ENCODE results near the gene ALOX15. TPM values are rescaled to one million over a fixed set of nuclear protein-coding genes. Genes with fewer than 3 reads are reported as not detected.
"Not testable (repeated sequence)": the region's sequence is repeated elsewhere in the genome, so short reads cannot be mapped to it uniquely, and the experiment has no call there.

ALOX15 gene
- total RNA-seq, 1 donor from 2014 or later = 4.5 TPM

- intact Hi-C loops (cut with micrococcal nuclease); ATAC-seq; DNase-seq: not testable (repeated sequence)
Measured at GRCh38 chr17:4624451-4624911, 17.0 kb downstream of the ALOX15 start.

DNA sequence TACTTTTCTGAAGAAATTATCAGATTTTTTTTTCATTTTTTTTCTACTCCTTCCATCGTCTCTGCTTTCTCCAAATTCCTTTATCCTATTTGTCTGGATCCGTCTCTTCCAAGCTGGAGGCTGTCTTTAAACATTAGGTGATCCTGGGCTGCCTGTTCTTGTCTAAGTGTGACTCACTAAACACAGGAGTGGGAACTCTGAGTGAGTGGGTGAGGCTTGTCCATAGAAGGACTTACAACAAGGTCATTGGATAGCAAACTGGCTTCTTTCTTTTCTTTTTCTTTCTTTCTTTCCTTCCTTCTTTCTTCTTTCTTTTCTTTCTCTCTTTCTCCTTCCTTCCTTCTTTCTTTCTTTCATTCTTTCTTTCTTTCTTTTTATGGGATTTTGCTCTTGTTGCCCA is 18.2 kb downstream of the ALOX15 start:
- intact Hi-C loops (cut with micrococcal nuclease) = no loop called here
- DNase-seq (no peak), ATAC-seq (no peak)

- ATAC-seq (no peak), DNase-seq (no peak)
- intact Hi-C loops (cut with micrococcal nuclease) = no loop called here
Measured at GRCh38 chr17:4622375-4622774, 19.1 kb downstream of the ALOX15 start.

GRCh38 chr17:4620531-4621101 is 20.9 kb downstream of the ALOX15 start:
- DNase-seq (no peak), ATAC-seq (no peak)
- intact Hi-C loops (cut with micrococcal nuclease) = no loop called here

- intact Hi-C loops (cut with micrococcal nuclease) = no loop called here
- ATAC-seq (no peak), DNase-seq (no peak)
Measured at GRCh38 chr17:4617590-4618351, 23.7 kb downstream of the ALOX15 start.

GRCh38 chr17:4617090-4617489 is 24.4 kb downstream of the ALOX15 start:
- DNase-seq (no peak), ATAC-seq (no peak)
- intact Hi-C loops (cut with micrococcal nuclease) = no loop called here

GRCh38 chr17:4616476-4616875 is 25.0 kb downstream of the ALOX15 start:
- intact Hi-C loops (cut with micrococcal nuclease) = no loop called here
- no peak for DNase-seq
- ATAC-seq = no peak

GRCh38 chr17:4610656-4611055 is 30.8 kb downstream of the ALOX15 start:
- ATAC-seq (no peak), DNase-seq (no peak)
- intact Hi-C loops (cut with micrococcal nuclease) = no loop called here

DNA sequence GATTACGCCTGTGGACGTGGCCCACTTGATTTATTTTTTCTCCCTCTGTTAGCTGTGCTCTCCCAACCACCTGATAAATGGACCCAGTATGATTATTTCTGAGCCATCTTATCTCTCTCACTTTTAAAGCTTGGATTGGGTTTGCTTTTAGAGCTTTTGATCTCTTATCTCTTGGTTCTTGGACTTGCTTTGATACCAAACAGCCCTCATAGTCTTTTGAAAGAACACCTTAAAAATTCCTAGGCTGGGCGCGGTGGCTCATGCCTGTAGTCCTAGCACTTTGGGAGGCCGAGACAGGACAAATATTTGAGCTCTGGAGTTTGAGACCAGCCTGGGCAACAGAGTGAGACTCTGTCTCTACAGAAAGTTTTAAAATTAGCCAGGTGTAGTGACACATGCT is 31.3 kb downstream of the ALOX15 start:
- DNase-seq (no peak), ATAC-seq (no peak)
- intact Hi-C loops (cut with micrococcal nuclease) = no loop called here

DNA sequence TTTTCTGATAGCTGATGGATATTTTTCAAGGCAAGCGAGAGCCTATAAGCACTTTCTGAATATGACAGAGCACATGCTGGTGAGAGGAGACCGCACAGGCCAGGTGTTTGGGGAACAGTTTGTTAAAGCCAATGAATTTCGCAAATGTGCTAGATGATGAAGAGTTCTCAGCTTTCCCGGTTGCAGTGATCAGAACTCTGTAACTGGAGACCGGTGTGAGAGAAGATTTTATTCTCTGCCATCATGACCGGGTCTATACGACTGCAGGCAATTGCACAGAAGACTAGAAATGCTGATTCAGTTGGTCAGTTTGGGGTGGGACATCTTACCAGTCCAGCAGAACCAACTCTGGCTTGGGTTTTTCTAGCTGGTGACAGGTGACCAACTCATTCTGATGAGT is 31.7 kb downstream of the ALOX15 start:
- ATAC-seq (no peak), DNase-seq (no peak)
- intact Hi-C loops (cut with micrococcal nuclease) = no loop called here

DNA sequence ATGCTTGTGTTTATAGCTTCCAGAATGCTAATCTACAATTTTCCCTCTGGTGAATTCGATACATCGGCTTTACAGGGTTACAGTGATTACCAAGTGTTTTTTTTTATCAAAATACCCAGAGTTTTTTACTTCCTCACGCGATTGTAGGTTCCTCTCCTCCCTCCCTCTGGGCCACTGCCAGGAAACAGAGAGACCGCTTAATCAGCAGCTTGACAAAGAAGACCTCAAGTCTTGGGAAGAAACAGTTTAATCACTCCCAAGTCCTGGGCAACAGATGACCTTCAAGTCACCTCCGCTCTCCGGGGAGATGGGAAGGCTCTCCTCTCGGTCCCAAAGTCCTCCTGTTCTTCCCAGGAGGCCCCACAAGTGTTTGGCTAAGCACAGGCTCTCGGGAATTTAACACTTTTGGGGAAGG is 33.7 kb downstream of the ALOX15 start:
- intact Hi-C loops (cut with micrococcal nuclease) = no loop called here
- ATAC-seq (peak; percentile 45), DNase-seq (peak; percentile 77)

DNA sequence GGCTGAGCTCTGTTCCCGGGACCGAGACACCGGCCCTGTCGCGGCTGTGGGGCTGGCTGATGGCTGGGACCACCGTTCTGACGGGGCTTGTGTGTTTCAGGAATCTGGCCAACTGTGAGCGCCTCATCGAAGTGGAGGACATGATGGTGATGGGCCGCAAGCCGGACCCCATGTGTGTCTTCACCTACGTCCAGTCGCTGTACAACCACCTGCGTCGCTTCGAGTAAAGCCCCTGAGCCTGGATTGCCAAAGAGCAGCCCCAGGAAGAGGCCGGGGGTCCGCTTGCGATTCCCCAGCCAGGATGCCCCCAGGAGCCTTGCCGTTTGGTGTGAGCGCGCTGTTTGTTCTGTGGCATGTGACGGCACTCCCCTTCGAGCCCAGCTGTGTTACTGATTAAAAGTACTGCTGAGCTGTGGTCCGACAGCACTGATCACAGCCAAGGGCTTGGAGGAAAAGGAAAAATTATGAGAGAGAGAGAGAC is 34.2 kb downstream of the ALOX15 start:
- ATAC-seq = peak; percentile 43
- DNase-seq = no peak
- intact Hi-C loops (cut with micrococcal nuclease) = no loop called here

GRCh38 chr17:4605826-4606225 is 35.7 kb downstream of the ALOX15 start:
- DNase-seq (peak; percentile 78), ATAC-seq (peak; percentile 44)
- intact Hi-C loops (cut with micrococcal nuclease) = no loop called here

GRCh38 chr17:4604736-4605135 is 36.7 kb downstream of the ALOX15 start:
- DNase-seq; intact Hi-C loops (cut with micrococcal nuclease); ATAC-seq: not testable (repeated sequence)

DNA sequence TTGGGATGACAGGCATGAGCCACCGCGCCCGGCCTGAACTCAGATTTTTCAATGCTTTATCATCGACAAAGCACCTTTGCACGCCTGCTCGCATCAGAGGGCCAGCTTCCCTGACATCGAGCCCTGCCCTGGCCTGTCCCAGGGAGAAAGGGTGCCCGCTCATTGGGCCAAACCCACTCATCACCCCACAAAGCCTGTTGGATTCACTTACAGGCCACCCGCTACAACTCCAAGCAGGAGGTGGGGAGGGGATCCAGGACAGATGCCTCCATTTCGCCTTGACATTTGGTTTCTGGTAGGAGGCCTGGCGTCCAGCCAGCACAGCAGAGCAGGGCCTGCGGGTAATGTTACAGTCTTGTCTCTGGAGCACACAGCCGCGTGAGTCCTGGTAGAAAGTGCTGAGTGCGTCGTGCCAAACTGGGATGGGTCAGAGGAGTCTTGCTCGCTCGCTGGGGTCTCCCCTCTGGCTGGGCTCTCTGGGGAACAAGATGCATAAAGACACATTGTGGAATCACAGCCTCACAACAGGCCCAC is 37.3 kb downstream of the ALOX15 start:
- intact Hi-C loops (cut with micrococcal nuclease) = no loop called here
- DNase-seq = peak; percentile 93
- ATAC-seq = peak; percentile 41

DNA sequence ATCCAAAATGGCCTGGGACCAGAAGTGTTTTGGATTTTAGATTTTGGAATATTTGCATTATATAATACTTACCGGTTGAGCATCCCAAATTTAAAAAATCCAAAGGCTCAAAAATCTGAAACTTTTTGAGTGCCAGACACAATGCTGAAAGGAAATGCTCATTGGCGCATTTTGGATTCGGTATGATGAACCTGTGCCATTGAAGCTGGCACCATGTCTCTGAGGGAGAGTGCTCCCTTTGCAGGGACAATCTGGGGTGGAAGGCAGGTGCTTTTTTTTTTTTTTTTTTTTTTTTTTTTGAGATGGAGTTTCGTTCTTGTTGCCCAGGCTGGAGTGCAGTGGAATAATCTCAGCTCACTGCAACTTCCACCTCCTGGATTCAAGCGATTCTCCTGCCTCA is 39.4 kb downstream of the ALOX15 start:
- ATAC-seq (no peak), DNase-seq (no peak)
- intact Hi-C loops (cut with micrococcal nuclease) = no loop called here

- intact Hi-C loops (cut with micrococcal nuclease) = no loop called here
- DNase-seq (no peak), ATAC-seq (no peak)
Measured at GRCh38 chr17:4601326-4601725, 40.2 kb downstream of the ALOX15 start.

GRCh38 chr17:4600563-4600962 is 40.9 kb downstream of the ALOX15 start:
- DNase-seq = peak; percentile 85
- peak; percentile 79 for ATAC-seq
- intact Hi-C loops (cut with micrococcal nuclease) = no loop called here

- ATAC-seq (peak; percentile 54), DNase-seq (peak; percentile 82)
- intact Hi-C loops (cut with micrococcal nuclease) = no loop called here
Measured at GRCh38 chr17:4599505-4600281, 41.8 kb downstream of the ALOX15 start.

Measured in left ventricle myocardium superior (tissue), 1 donor.